Measurements from ENCODE around the gene CD101. TPM values are rescaled to one million over a fixed set of nuclear protein-coding genes. Genes with fewer than 3 reads are reported as not detected.

Gene CD101
- total RNA-seq, 1 experiment from 2014 or later, result 1.8 TPM

- H3K79me1 ChIP-seq (ENCODE audit: insufficient read depth, low read depth, low read length, poor library complexity, severe bottlenecking), result no peaks in the 10 kb centered on the region
- H3K14ac ChIP-seq (ENCODE audit: insufficient read depth, low read length), result no peak overlapping the region
- H3K79me2 ChIP-seq (ENCODE audit: insufficient read depth, low read length), result peaks cover 4% of the 10 kb centered on the region; the same call in 1 of the 2 replicates
- H4K20me1 ChIP-seq (ENCODE audit: control insufficient read depth, insufficient read depth, insufficient read length), result no peaks in the 10 kb centered on the region
- Mint-ChIP-seq H3K27me3 (ENCODE audit: low read depth) (no peaks in the 10 kb centered on the region), H3K9me3 (no peaks in the 10 kb centered on the region), H3K27ac (no peak overlapping the region), H3K36me3 (ENCODE audit: insufficient read depth in 1 of 3, low read depth in 3 of 3) (peaks cover 20 to 47% (median 26%) of the 10 kb centered on the region in 3 experiments; a peak in 6 of 7 replicates), H3K4me1 (no peaks in the 10 kb centered on the region), H3K4me3 (no peak overlapping the region)
- no peak overlapping the region for H4K8ac ChIP-seq (replicated peaks; ENCODE audit: insufficient read length, low read depth, low read length)
- H3K9ac ChIP-seq (ENCODE audit: extremely low read depth, insufficient read length, low read length), result no peak overlapping the region
- H3K4ac ChIP-seq (ENCODE audit: low read depth, low read length), result no peak overlapping the region
- H2BK120ac ChIP-seq (ENCODE audit: low read depth, low read length, poor library complexity, severe bottlenecking), result no peak overlapping the region
- H2BK12ac ChIP-seq (ENCODE audit: insufficient read length, low read depth, low read length), result no peak overlapping the region
- no peak overlapping the region for H3K56ac ChIP-seq (ENCODE audit: insufficient read length, low read depth, low read length)
- H3K23me2 ChIP-seq (ENCODE audit: insufficient read length, low read depth, low read length, poor library complexity, severe bottlenecking), result no peaks in the 10 kb centered on the region
- H3K27ac ChIP-seq (ENCODE audit: insufficient read length, low read depth, low read length), result no peak overlapping the region
- WGBS (ENCODE audit: extremely low coverage, insufficient read length, low lambda C conversion rate), result no CpG with 5 or more reads among the region's 2 CpGs
- no peak overlapping the region for H2AK5ac ChIP-seq (ENCODE audit: insufficient read length, low read length)
- H3K23ac ChIP-seq (ENCODE audit: insufficient read length, low read depth, low read length), result no peak overlapping the region
- H2BK5ac ChIP-seq (ENCODE audit: insufficient read length, low read length), result no peak overlapping the region
- no peaks in the 10 kb centered on the region for H3K9me3 ChIP-seq (ENCODE audit: control insufficient read depth, low read depth, low read length)
- no peak overlapping the region for H2BK20ac ChIP-seq (ENCODE audit: low read depth, low read length, poor library complexity, severe bottlenecking)
- no peaks in the 10 kb centered on the region for H3K27me3 ChIP-seq (ENCODE audit: insufficient read depth, low read length)
- no peak overlapping the region for H3T11ph ChIP-seq (ENCODE audit: low read length)
- no peak overlapping the region for H4K5ac ChIP-seq (ENCODE audit: insufficient read length, low read depth, low read length)
- no peak for TF ChIP-seq CTCF (conservative IDR thresholded peaks at IDR 0.05)
- no peak overlapping the region for H4K91ac ChIP-seq (ENCODE audit: insufficient read length, low read depth, low read length)
- H2BK15ac ChIP-seq (ENCODE audit: low read depth, low read length), result no peak overlapping the region
- no peak for DNase-seq
- H2AFZ ChIP-seq (ENCODE audit: low read length), result no peak overlapping the region
- H3K4me2 ChIP-seq (ENCODE audit: insufficient read depth, insufficient read length, low read length), result no peak overlapping the region
- H3K4me1 ChIP-seq (ENCODE audit: insufficient read depth, low read length), result no peaks in the 10 kb centered on the region
- H3K18ac ChIP-seq (ENCODE audit: insufficient read length, low read depth, low read length), result no peak overlapping the region
These were observed 68.6 kb downstream of the CD101 start for GRCh38 chr1:117070124-117070523.

Measured in H9 (cell line).